Keratinocyte (primary cell): Measurements from ENCODE around the gene PLPPR1. TPM values are rescaled to one million over a fixed set of nuclear protein-coding genes. Genes with fewer than 3 reads are reported as not detected.

Source experiments
- DNase-seq: peaks from one replicate; pipeline ENCODE4 v3.0.0-alpha.2; 2011; ENCODE audit warnings: low read depth, missing footprints, low spot score
- FAIRE-seq: peaks from 2 replicates; lab custom pipeline; 2011; peaks lifted over from hg19 to GRCh38; lab: Jason Lieb, UNC
- H2AFZ ChIP-seq: 2 replicates; pipeline ENCODE4 v1.6.0; 2012; ENCODE audit warnings: low read length, control low read depth, inconsistent platforms; ENCODE audit not compliant: control insufficient read depth
- H3K27ac ChIP-seq: 2 replicates; pipeline ENCODE4 v1.5.1; 2011; ENCODE audit warnings: low read length; ENCODE audit not compliant: control insufficient read depth, insufficient read depth
- H3K27me3 ChIP-seq: 3 replicates; pipeline ENCODE4 v1.6.0; 2011; ENCODE audit warnings: low read length; ENCODE audit not compliant: control insufficient read depth, insufficient read depth; ENCODE audit errors: extremely low read depth
- H3K36me3 ChIP-seq, 2 experiments: 2 replicates in 1 of 2; 3 replicates in 1 of 2; pipeline ENCODE4 v1.5.1; 2011; ENCODE audit warnings: low read length in 2 of 2, mild to moderate bottlenecking in 1 of 2; ENCODE audit not compliant: control insufficient read depth in 2 of 2, insufficient read depth in 2 of 2; ENCODE audit errors: extremely low read depth in 1 of 2
- H3K4me1 ChIP-seq: 3 replicates; pipeline ENCODE4 v1.5.1; 2011; ENCODE audit warnings: low read length; ENCODE audit not compliant: control insufficient read depth, insufficient read depth; ENCODE audit errors: extremely low read depth
- H3K4me2 ChIP-seq: 3 replicates; pipeline ENCODE4 v1.6.0; 2011; ENCODE audit warnings: low read depth, low read length; ENCODE audit not compliant: control insufficient read depth, insufficient read depth; ENCODE audit errors: extremely low read depth
- H3K4me3 ChIP-seq, 3 experiments: fragments of 200-600 bp in 1 of 3; sonication (generic) in 1 of 3; 2 replicates in 2 of 3; 3 replicates in 1 of 3; pipeline ENCODE4 v1.5.1; 2011 to 2016; ENCODE audit warnings: low read length in 3 of 3, mild to moderate bottlenecking in 3 of 3, control low read depth in 2 of 3, inconsistent platforms in 1 of 3, low read depth in 1 of 3, mixed read lengths in 1 of 3, mixed run types in 1 of 3, moderate library complexity in 1 of 3; ENCODE audit not compliant: control insufficient read depth in 2 of 3, insufficient read depth in 2 of 3; ENCODE audit errors: extremely low read depth in 1 of 3
- H3K79me2 ChIP-seq: 2 replicates; pipeline ENCODE4 v1.6.0; 2012; ENCODE audit warnings: low read length; ENCODE audit not compliant: control insufficient read depth, insufficient read depth
- H3K9ac ChIP-seq: 3 replicates; pipeline ENCODE4 v1.6.0; 2011; ENCODE audit warnings: low read length; ENCODE audit not compliant: control insufficient read depth, insufficient read depth; ENCODE audit errors: extremely low read depth
- H3K9me1 ChIP-seq: 3 replicates; pipeline ENCODE4 v1.6.0; 2011; ENCODE audit warnings: low read length; ENCODE audit not compliant: control insufficient read depth, insufficient read depth; ENCODE audit errors: extremely low read depth
- H3K9me3 ChIP-seq: 2 replicates; pipeline ENCODE4 v1.5.1; 2012; ENCODE audit warnings: low read depth, low read length; ENCODE audit not compliant: control insufficient read depth
- H4K20me1 ChIP-seq: 3 replicates; pipeline ENCODE4 v1.6.0; 2011; ENCODE audit warnings: low read length; ENCODE audit not compliant: control insufficient read depth, insufficient read depth; ENCODE audit errors: extremely low read depth
- EZH2 ChIP-seq: IDR thresholded peaks from one replicate; pipeline ENCODE4 v1.6.1; 2012; ENCODE audit warnings: inconsistent platforms, mild to moderate bottlenecking, low read length, moderate library complexity
- dilution Hi-C: fragments of 300-500 bp; cut with MboI; formaldehyde crosslinking; loops from one replicate; pipeline ENCODE4 v1.7.0; 2020; ENCODE audit warnings: low sequenced_read_pairs; ENCODE audit not compliant: extremely low pct_ligation_motif_present
- polyA plus RNA-seq, 5 experiments: library from polyadenylated mRNA; depleted of rRNA in 3 of 5; stranded (reverse) in 3 of 5; stranded (forward) in 1 of 5; unstranded in 1 of 5; fragments of >200 nt; gene quantifications; 1 replicate in 1 of 5; 2 replicates in 3 of 5; 3 replicates in 1 of 5; pipeline versions ENCODE4 v1.2.1 to v1.2.3, GENCODE V29; 2011 to 2012; ENCODE audit warnings: missing spikeins in 2 of 5, low read depth in 1 of 5, low replicate concordance in 1 of 5
- TF ChIP-seq, protein P1 (sequence below), 3 experiments: IDR thresholded peaks in 1 of 3; conservative IDR thresholded peaks in 1 of 3; optimal IDR thresholded peaks in 1 of 3; 2 replicates in 2 of 3; 3 replicates in 1 of 3; pipeline versions ENCODE3 to v1.5.1; 2011; ENCODE audit warnings: low read length in 3 of 3, mild to moderate bottlenecking in 3 of 3, moderate library complexity in 2 of 3, control low read depth in 1 of 3, inconsistent platforms in 1 of 3; ENCODE audit not compliant: insufficient read depth in 2 of 3; ENCODE audit errors: extremely low read depth in 1 of 3

The PLPPR1 gene
- polyA plus RNA-seq, 1 donor (not counting 4 experiments of a cell fraction or from before 2014, with no cell fraction given): not detected

DNA sequence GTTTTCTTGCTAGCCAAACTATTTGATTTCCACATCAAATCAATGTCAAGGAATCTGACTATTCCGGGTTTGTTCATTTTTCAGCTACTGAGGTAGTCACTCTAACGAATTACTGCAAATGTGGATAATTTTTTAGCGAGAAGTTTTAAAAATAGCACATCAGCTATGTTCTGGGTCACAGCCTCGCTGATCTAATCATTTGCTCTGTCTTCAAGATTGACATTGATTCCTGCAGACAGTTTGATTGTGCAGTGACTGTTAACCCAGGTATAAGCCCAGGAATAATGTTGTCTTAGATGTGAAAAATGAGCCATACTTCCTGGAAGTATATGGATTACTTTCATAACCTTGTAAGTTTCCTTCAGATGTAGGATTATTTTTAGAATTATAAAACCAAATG is 181.1 kb downstream of the PLPPR1 start:
- no peaks in the 10 kb centered on the region for H3K36me3 ChIP-seq
- FAIRE-seq (no peak), DNase-seq (no peak)
- no peak overlapping the region for H3K9ac ChIP-seq
- no peaks in the 10 kb centered on the region for H3K9me3 ChIP-seq
- H2AFZ ChIP-seq: no peak overlapping the region
- no peaks in the 10 kb centered on the region for H4K20me1 ChIP-seq
- no peak overlapping the region for H3K27ac ChIP-seq
- no peak overlapping the region for H3K4me3 ChIP-seq
- H3K4me1 ChIP-seq: no peaks in the 10 kb centered on the region
- no peaks in the 10 kb centered on the region for H3K9me1 ChIP-seq
- no peaks in the 10 kb centered on the region for H3K27me3 ChIP-seq
- no peaks in the 10 kb centered on the region for H3K79me2 ChIP-seq
- no peak overlapping the region for H3K4me2 ChIP-seq
- no peak for TF ChIP-seq EZH2
- TF ChIP-seq, protein P1, sequence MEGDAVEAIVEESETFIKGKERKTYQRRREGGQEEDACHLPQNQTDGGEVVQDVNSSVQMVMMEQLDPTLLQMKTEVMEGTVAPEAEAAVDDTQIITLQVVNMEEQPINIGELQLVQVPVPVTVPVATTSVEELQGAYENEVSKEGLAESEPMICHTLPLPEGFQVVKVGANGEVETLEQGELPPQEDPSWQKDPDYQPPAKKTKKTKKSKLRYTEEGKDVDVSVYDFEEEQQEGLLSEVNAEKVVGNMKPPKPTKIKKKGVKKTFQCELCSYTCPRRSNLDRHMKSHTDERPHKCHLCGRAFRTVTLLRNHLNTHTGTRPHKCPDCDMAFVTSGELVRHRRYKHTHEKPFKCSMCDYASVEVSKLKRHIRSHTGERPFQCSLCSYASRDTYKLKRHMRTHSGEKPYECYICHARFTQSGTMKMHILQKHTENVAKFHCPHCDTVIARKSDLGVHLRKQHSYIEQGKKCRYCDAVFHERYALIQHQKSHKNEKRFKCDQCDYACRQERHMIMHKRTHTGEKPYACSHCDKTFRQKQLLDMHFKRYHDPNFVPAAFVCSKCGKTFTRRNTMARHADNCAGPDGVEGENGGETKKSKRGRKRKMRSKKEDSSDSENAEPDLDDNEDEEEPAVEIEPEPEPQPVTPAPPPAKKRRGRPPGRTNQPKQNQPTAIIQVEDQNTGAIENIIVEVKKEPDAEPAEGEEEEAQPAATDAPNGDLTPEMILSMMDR (optimal IDR thresholded peaks at IDR 0.05 in 1 of 3, IDR thresholded peaks at IDR 0.05 in 1 of 3, conservative IDR thresholded peaks at IDR 0.05 in 1 of 3; ENCODE audit: extremely low read depth in 1 of 3, insufficient read depth in 2 of 3, low read length in 3 of 3): no peak
- dilution Hi-C loops: no loop called here

GRCh38 chr9:101212661-101213060 is 184.1 kb downstream of the PLPPR1 start:
- H3K4me3 ChIP-seq: no peak overlapping the region
- no peaks in the 10 kb centered on the region for H3K9me3 ChIP-seq
- H2AFZ ChIP-seq: no peak overlapping the region
- no peak overlapping the region for H3K27ac ChIP-seq
- FAIRE-seq: no peak
- H3K4me2 ChIP-seq: no peak overlapping the region
- H4K20me1 ChIP-seq: no peaks in the 10 kb centered on the region
- no peaks in the 10 kb centered on the region for H3K9me1 ChIP-seq
- no peaks in the 10 kb centered on the region for H3K4me1 ChIP-seq
- no peak overlapping the region for H3K9ac ChIP-seq
- no peaks in the 10 kb centered on the region for H3K36me3 ChIP-seq
- dilution Hi-C loops: no loop called here
- H3K79me2 ChIP-seq: no peaks in the 10 kb centered on the region
- DNase-seq: no peak
- no peaks in the 10 kb centered on the region for H3K27me3 ChIP-seq
- TF ChIP-seq, protein P1 (optimal IDR thresholded peaks at IDR 0.05 in 1 of 3, IDR thresholded peaks at IDR 0.05 in 1 of 3, conservative IDR thresholded peaks at IDR 0.05 in 1 of 3; ENCODE audit: extremely low read depth in 1 of 3, insufficient read depth in 2 of 3, low read length in 3 of 3): no peak
- no peak for TF ChIP-seq EZH2
